Measurements from ENCODE around the gene LPP.

DNA sequence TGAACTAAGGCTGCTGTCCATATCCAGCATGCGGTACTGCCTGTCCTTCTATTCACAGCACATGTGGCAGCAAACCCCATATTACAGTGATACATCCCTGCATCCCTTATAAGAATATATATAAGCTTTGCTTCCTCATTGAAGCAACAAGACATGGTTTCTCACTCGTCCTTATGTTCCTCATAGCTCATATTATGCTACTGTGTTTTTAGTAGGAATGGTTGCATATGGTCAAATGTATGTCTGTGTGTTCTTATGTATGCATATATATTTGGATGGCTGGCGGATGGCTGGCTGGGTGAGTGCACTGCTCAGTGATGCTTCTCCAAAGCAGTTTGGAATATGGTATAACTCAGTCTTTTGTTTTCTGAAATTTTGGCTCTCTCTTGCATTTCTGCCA, 254.9 kb downstream of the LPP start:
- TF ChIP-seq, protein P1, sequence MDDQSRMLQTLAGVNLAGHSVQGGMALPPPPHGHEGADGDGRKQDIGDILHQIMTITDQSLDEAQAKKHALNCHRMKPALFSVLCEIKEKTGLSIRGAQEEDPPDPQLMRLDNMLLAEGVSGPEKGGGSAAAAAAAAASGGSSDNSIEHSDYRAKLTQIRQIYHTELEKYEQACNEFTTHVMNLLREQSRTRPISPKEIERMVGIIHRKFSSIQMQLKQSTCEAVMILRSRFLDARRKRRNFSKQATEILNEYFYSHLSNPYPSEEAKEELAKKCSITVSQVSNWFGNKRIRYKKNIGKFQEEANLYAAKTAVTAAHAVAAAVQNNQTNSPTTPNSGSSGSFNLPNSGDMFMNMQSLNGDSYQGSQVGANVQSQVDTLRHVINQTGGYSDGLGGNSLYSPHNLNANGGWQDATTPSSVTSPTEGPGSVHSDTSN (IDR thresholded peaks at IDR 0.05; ENCODE audit: insufficient replicate concordance, low read depth, low read length): no peak
- no peak for TF ChIP-seq POLR2AphosphoS5 (IDR thresholded peaks at IDR 0.05; ENCODE audit: low read length)

Measured in GM12878 (cell line).